ENCODE results near the gene DLG1. TPM values are rescaled to one million over a fixed set of nuclear protein-coding genes. Genes with fewer than 3 reads are reported as not detected.

DLG1 gene
- total and polyA plus RNA-seq, 2 of the 4 experiments (the other 2 are of a cell fraction) = 21.2 to 57.7 TPM

GRCh38 chr3:197025736-197026480 is 272.5 kb downstream of the DLG1 start:
- Histone ChIP-seq H3K9ac (ENCODE audit: low read depth, low read length) (no peak overlapping the region), H3K27ac (ENCODE audit: insufficient read depth, low read length) (no peak overlapping the region), H2AFZ (replicated peaks; ENCODE audit: low read length, poor library complexity) (no peak overlapping the region), H3K79me1 (ENCODE audit: low read depth in 1 of 2, low read length in 2 of 2) (no peaks in the 10 kb centered on the region), H2AK9ac (replicated peaks; ENCODE audit: low read depth, low read length, poor library complexity) (no peak overlapping the region), H3K4ac (ENCODE audit: low read depth, low read length) (no peak overlapping the region), H4K91ac (ENCODE audit: insufficient read depth, low read depth, low read length) (no peak overlapping the region), H2BK120ac (ENCODE audit: low read depth, low read length) (no peak overlapping the region), H2BK20ac (ENCODE audit: low read depth, low read length) (no peak overlapping the region), H3K27me3 (ENCODE audit: control insufficient read depth, insufficient read depth, low read length) (peaks cover 51% of the 10 kb centered on the region), H3K36me3 (ENCODE audit: control insufficient read depth, insufficient read depth, low read length) (no peaks in the 10 kb centered on the region), H2BK5ac (ENCODE audit: low read depth, low read length, poor library complexity, severe bottlenecking) (no peak overlapping the region), H3K9me3 (ENCODE audit: control insufficient read depth, insufficient read depth, low read length) (no peaks in the 10 kb centered on the region), H3K56ac (ENCODE audit: extremely low read depth, insufficient read depth, low read length) (no peak overlapping the region), H2AK5ac (ENCODE audit: low read depth, low read length) (no peak overlapping the region), H3K18ac (ENCODE audit: low read depth, low read length) (no peak overlapping the region), H2BK15ac (ENCODE audit: low read depth, low read length) (no peak overlapping the region), H3K4me1 (ENCODE audit: control insufficient read depth, insufficient read depth, low read length) (no peaks in the 10 kb centered on the region; the same call in 1 of the 2 replicates), H4K5ac (ENCODE audit: low read depth, low read length) (no peak overlapping the region), H3K23ac (ENCODE audit: low read depth, low read length) (no peak overlapping the region), H3K14ac (replicated peaks; ENCODE audit: low read depth, low read length) (no peak overlapping the region), H3K9me1 (ENCODE audit: insufficient read depth, low read length) (peaks cover 2% of the 10 kb centered on the region; the same call in 1 of the 2 replicates), H3K4me2 (ENCODE audit: low read depth, low read length) (no peak overlapping the region), H4K20me1 (ENCODE audit: insufficient read depth, low read length) (no peaks in the 10 kb centered on the region), H4K8ac (ENCODE audit: low read depth in 2 of 2, low read length in 2 of 2) (no peak overlapping the region), H3K4me3 (ENCODE audit: insufficient read depth, low read depth, low read length) (no peak overlapping the region)
- dilution Hi-C loops (cut with HindIII; ENCODE audit: low sequenced_read_pairs, unreplicated experiment) (no loop called here), in situ Hi-C loops (cut with MboI; ENCODE audit: low sequenced_read_pairs) (no loop called here), intact Hi-C loops (cut with micrococcal nuclease) (no loop called here)
- ChIA-PET POLR2A (ENCODE audit: unreplicated experiment) (no interaction called here), CTCF (no interaction called here)
- TF ChIP-seq CEBPB (IDR thresholded peaks at IDR 0.05; ENCODE audit: low read depth, low read length) (no peak), FOS (IDR thresholded peaks at IDR 0.05; ENCODE audit: low read depth, low read length) (no peak), RAD21 (IDR thresholded peaks at IDR 0.05; ENCODE audit: low read length) (no peak), RFX5 (IDR thresholded peaks at IDR 0.05; ENCODE audit: low read depth, low read length) (no peak), MAFK (IDR thresholded peaks at IDR 0.05; ENCODE audit: low read depth, low read length) (no peak), MAZ (IDR thresholded peaks at IDR 0.05; ENCODE audit: borderline replicate concordance, low read depth, low read length) (no peak), RCOR1 (IDR thresholded peaks at IDR 0.05; ENCODE audit: insufficient replicate concordance, low read length) (no peak), BHLHE40 (IDR thresholded peaks at IDR 0.05; ENCODE audit: low read depth, low read length) (no peak), SMC3 (IDR thresholded peaks at IDR 0.05; ENCODE audit: low read depth, low read length) (no peak)
- TF ChIP-seq, protein P1, sequence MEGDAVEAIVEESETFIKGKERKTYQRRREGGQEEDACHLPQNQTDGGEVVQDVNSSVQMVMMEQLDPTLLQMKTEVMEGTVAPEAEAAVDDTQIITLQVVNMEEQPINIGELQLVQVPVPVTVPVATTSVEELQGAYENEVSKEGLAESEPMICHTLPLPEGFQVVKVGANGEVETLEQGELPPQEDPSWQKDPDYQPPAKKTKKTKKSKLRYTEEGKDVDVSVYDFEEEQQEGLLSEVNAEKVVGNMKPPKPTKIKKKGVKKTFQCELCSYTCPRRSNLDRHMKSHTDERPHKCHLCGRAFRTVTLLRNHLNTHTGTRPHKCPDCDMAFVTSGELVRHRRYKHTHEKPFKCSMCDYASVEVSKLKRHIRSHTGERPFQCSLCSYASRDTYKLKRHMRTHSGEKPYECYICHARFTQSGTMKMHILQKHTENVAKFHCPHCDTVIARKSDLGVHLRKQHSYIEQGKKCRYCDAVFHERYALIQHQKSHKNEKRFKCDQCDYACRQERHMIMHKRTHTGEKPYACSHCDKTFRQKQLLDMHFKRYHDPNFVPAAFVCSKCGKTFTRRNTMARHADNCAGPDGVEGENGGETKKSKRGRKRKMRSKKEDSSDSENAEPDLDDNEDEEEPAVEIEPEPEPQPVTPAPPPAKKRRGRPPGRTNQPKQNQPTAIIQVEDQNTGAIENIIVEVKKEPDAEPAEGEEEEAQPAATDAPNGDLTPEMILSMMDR (conservative IDR thresholded peaks at IDR 0.05; ENCODE audit: low read depth, low read length) = no peak
- TF ChIP-seq, protein P2, sequence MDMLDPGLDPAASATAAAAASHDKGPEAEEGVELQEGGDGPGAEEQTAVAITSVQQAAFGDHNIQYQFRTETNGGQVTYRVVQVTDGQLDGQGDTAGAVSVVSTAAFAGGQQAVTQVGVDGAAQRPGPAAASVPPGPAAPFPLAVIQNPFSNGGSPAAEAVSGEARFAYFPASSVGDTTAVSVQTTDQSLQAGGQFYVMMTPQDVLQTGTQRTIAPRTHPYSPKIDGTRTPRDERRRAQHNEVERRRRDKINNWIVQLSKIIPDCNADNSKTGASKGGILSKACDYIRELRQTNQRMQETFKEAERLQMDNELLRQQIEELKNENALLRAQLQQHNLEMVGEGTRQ (IDR thresholded peaks at IDR 0.05; ENCODE audit: low read depth, low read length) = no peak
- ATAC-seq (ENCODE audit: low read depth) (no peak), DNase-seq (no peak)
- WGBS, 2 experiments (ENCODE audit: extremely low coverage in 2 of 2, insufficient read length in 1 of 2) = 89% methylated on average over 8 of the region's 21 CpGs; no CpG with 5 or more reads in 1 of the 2 experiments
- no TSS peak for BruUV-seq (replicated peaks)

Measured in IMR-90 (cell line).